Measurements from ENCODE around the gene MIDN.
"Not testable (repeated sequence)": the region's sequence is repeated elsewhere in the genome, so short reads cannot be mapped to it uniquely, and the experiment has no call there.

Gene MIDN

DNA sequence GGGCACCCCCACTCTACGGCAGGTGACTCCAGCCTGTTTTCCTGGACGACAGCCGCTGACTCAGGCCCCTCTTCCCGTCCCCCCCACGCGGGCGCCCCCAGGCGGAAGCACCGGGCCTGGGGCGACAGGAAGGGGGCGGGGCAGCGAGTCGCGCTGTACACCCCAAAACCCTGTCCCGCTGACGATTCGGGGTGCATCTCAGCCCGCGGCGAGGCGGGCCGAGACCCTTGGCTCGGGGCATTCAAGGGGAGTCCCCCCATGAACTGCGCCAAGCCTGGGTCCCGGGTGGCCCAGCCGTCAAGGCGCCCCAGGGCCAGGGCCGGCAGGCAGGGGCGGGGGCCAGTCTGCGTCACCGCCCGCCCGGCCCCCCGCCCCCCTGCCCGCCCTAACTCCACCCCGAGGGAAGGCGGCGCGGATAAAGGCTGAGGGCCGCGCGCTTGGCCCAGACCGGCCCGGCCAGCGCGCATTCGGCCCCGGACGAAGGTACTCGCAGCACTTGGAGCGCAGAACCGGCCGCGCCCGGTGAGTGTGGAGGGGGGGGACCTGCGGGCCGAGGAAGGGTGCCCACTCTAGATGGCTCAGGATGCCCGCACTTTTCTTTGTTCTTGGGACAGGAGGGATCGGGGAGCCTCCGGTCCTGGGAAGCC lies at the start of gene MIDN:
MIDN (plus strand) TSS at position 445 of the 647 bp plus-strand sequence. CDS start 1,714 bp downstream, outside the sequence.
- peak; percentile 49 for DNase-seq

DNA sequence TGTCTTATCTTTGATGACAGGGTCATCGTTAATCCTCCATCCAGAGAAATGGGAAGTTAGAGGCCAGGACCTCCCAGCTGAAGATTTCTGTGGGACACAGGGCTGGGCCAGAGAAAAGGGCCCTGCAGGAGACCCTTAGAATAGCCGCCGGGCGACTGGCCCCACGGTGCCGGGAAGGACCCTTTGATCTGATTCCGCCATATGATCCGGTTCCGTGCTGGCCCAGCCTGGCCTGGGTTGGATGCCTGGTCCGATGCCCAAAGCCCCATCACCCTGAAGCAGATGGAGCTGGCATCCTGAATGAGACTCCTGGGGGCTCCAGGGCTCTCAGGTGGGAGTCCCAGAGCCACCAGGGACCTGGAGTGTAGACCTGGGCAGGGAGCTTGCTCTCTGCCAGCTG lies 48.9 kb upstream of the MIDN start:
- DNase-seq = no peak

DNA sequence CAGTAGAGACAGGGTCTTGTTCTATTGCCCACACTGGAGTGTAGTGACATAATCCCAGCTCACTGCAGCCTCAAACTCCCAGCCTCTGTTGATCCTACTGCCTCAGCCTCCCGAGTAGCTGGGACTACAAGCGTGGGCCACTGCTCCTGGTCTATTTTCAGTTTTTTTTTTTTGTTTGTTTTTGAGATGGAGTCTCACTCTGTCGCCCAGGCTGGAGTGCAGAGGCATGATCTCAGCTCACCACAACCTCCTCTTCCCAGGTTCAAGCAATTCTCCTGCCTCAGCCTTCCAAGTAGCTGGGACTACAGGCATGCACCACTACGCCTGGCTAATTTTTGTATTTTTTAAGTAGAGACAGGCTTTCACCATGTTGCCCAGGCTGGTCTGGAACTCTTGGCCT lies 47.8 kb upstream of the MIDN start:
- DNase-seq = not testable (repeated sequence)

DNA sequence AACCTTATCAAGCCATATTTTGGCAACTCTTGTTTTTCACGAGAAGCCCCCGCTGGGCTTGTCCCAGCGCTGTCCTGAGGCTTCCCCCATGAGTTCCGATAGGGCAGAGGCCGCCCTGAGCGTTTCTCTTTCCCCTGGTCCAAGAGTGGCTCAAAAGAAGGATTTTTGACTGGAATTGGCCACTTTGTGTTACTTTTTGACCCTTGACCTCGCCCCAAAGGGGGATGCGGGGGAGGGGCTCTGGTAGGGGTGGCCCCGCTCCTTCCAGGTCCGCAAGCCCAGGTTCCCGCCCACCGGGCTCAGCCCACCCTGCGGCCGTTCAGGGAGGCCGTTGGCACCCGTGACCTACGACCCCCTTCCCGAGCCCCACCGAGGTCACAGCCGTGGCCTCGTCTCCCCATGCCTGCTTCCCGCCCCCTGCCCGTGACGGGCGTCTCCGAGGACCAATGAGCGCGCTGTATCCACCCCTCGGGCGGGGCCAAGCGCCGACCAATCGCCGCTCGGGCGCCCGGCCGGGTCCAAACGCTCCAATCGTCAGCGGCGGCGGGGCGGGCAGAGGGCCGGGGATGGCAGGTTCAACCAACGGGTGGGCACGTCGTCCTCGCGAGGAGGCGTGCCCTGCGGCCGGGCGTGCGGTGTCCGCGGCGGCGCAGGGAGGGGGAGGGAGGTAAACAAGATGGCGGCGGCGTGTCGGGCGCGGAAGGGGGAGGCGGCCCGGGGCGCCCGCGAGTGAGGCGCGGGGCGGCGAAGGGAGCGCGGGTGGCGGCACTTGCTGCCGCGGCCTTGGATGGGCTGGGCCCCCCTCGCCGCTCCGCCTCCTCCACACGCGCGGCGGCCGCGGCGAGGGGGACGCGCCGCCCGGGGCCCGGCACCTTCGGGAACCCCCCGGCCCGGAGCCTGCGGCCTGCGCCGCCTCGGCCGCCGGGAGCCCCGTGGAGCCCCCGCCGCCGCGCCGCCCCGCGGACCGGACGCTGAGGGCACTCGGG lies 43.0 kb upstream of the MIDN start, which contains the start of gene STK11:
STK11 (plus strand) TSS at position 665 of the 986 bp plus-strand sequence. CDS start 1,136 bp downstream, outside the sequence.
- DNase-seq = peak; percentile 82

DNA sequence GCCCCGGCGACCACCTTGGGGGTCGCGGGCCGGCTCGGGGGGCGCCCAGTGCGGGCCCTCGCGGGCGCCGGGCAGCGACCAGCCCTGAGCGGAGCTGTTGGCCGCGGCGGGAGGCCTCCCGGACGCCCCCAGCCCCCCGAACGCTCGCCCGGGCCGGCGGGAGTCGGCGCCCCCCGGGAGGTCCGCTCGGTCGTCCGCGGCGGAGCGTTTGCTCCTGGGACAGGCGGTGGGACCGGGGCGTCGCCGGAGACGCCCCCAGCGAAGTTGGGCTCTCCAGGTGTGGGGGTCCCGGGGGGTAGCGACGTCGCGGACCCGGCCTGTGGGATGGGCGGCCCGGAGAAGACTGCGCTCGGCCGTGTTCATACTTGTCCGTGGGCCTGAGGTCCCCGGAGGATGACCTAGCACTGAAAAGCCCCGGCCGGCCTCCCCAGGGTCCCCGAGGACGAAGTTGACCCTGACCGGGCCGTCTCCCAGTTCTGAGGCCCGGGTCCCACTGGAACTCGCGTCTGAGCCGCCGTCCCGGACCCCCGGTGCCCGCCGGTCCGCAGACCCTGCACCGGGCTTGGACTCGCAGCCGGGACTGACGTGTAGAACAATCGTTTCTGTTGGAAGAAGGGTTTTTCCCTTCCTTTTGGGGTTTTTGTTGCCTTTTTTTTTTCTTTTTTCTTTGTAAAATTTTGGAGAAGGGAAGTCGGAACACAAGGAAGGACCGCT lies 42.1 kb upstream of the MIDN start:
- no peak for DNase-seq

DNA sequence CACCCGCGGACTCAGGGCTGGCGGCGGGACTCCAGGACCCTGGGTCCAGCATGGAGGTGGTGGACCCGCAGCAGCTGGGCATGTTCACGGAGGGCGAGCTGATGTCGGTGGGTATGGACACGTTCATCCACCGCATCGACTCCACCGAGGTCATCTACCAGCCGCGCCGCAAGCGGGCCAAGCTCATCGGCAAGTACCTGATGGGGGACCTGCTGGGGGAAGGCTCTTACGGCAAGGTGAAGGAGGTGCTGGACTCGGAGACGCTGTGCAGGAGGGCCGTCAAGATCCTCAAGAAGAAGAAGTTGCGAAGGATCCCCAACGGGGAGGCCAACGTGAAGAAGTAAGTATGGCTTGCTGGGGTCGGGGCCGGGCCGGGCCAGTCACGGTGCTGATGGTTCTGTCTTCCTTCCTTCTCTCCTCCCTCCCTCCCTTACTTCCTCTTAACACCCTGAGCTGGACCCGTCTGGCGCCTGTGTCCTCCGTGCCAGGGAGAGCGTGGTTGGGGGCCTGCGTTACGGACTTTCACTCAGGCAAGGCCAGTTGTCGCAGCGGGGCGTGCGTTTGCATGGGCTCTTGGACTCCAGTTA lies 41.4 kb upstream of the MIDN start:
- no peak for DNase-seq

DNA sequence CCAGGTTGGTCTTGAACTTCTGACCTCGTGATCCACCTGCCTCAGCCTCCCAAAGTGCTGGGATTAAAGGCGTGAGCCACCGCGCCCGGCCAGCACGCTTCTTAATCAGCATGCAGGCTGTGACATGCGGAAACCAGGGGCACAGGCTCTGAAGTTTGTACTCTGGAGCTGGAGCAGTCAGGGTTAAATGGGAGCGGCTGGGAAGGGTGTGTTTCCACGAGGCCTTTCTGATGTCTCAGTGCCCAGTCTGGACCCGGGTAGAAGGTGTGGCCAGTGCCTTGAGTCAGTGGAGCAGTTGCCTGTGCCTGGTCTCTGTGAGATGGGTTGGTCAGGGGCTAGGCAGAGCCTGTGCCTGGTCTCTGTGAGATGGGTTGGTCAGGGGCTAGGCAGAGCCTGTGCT lies 39.6 kb upstream of the MIDN start:
- not testable (repeated sequence) for DNase-seq

DNA sequence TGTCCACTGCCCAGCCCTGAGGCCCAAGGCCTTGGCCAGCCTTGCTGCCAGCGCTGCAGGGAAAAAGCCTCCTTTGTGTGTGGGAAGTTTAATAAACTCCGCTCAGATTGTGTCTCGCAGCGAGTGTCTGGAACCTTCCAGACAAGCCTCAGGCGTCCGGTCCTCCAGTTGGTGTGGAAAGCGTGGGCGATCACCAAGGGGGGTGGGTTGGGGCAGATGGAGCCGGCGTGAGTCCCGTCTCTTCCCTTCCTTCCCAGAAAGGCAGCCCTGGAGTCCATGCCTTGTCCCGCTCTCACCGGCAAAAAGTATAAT lies 38.2 kb upstream of the MIDN start:
- DNase-seq = no peak

DNA sequence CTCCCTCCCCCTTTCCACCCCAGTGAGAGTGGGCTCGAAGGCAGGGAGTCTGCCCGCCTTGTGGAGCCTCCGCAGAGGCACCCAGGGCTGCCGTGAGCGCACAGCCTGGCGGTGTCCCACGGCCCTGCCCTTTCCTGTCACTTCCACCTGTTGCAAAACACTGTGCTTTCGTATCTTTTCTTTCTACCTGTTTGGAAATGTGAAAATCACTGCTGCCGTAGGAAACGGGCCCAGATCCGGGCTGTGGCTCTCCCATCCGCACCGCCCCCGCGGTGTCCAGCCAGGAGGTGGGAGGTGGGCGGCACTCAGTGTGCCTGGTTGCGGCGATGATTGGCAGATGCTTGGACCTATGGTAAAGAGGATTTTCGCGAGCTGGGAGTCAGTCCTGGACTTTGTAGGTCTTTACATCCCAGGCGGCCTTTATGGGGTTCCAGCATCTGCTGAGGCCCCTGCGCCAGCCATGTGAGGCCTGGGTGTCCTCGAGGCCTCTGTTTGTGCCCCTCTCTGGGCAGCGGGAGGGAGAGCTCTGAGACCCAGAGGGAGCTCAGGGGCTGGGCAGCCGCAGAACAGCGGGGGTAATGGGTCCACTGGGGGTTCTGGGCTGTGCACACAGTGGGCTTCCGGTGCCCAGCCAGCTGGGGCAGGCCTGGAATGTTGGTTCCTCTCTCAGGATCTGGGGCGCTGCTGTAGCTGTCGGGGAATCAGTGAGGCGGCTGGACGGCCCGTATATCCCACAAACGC lies 36.7 kb upstream of the MIDN start:
- DNase-seq = no peak

DNA sequence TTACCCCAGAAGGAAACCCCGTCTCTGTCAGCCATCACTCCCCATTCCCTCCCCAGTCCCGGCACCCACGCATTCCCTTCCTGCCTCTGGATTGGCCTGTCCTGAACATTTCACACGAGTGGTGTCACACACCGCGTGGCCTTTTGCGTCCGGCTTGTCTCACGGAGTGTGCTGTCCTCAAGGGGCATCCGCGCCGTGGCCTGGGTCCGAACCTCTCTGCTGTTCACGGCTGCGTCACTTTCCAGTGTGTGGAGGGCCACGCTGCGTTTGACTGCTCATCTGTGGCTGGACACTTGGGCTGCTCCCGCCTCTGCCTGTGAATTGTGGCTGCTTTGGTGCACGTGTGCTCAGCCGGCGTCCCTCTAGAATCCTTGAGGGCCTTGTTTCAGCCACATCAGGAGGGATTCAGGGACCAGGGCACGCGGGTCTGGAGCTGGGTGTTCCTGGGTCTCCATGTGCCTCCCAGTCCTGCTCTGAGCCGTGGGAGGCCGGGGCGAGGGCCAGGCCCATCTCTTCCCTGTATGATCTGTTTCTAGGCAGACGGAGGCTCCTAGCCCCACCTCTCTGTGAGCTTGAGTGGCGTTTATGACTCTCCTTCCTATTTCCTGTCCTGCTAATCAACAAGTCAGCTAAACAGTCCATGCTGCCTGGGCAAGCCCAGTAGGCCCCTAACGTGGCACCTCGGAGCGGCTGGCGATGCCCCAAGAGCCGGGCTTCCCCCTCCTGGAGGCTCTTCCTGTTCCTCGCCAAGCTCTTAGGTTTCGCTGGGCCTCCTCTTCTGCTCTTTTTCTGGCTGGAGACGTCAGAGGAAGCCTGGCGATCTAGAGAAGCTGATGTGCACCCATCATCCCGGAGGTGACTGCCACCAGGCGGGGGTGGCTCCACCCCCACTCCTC lies 34.7 kb upstream of the MIDN start:
- no peak for DNase-seq

DNA sequence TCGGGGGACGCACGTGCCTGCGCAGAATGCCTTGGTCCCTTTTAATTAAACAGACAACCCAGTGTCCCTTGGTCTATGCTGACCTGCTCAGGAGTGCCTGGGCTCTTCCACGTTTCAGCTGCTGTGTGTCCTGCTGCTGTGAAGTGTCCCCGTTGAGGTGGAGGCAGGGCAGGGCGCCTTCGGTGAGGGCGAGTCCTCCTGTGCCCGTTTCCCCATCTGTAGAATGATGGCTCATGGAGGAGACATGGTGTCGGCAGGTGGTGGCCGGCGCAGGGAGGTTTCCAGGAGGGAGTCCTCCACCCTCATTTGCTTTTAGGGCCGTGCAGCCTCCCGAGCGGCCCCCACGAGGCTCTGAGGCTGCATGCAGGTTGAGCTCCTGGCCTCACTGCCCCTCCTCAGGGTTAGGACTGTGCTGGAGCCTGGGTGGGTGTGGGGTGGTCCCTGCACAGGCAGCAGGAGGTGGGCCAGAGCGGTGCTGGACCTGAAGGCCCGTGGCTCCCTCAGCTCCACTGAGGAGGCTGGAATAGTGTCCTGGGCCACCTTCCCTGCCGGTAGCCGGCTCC lies 34.0 kb upstream of the MIDN start:
- no peak for DNase-seq

DNA sequence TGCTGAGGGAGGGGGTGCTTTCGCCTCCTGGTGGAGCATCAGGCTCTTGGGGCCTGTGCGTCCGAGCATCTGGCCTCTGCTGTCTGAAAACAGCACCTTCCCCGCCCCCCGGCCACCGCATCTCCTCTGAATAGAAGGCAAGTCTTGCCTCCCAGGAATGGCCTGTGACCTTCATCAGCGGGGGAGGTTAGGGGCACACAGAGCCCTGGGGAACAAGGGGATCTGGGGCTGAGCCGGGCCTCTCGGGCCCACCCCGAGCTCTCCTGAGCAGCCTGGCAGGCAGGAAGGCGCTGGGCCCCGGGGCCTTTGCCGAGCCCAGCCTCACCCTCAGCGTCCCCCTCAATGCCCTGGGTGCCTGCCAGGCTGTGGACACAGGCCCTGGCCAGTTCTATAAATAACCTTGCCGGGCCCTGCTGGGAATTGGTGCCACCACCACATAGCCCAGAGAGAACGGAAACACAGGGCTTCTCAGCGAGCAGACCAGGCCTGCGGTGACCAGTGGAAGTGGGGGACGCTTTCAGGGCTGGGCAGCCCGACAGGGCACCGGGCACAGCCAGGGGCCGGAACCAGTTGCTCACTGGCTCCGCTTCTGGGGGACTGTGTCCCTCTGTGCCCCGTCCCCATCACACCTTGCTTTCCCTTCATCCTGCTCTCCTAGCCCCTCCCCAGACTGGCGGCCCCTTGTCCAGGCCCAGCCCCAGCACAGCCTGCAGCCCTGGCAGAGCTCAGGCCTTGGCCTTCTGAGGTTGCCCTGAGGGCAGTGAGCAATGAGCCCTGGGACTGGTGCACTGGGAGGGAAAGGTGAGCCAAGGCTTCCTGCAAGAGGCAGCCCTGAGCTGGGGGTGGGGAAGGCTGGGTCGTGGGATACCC lies 33.3 kb upstream of the MIDN start:
- no peak for DNase-seq

DNA sequence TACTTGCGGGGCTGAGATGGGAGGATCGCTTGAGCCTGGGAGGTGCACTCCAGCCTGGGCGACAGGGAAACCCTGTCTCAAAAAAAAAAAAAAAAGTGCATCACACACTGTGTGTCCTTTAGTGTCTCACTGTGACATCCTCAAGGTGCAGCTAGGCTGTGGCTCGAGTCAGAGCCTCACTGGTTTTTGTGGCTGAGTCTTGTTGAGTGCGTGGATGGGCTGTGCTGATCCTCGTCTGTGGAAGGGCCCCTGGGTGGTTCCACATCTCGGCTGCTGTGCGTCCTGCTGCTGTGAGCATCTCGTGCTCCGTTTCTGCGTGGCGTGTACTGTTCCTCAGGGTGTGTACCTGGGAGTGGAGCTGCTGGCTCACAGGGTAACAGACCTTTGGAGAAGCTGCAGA lies 31.6 kb upstream of the MIDN start:
- no peak for DNase-seq

DNA sequence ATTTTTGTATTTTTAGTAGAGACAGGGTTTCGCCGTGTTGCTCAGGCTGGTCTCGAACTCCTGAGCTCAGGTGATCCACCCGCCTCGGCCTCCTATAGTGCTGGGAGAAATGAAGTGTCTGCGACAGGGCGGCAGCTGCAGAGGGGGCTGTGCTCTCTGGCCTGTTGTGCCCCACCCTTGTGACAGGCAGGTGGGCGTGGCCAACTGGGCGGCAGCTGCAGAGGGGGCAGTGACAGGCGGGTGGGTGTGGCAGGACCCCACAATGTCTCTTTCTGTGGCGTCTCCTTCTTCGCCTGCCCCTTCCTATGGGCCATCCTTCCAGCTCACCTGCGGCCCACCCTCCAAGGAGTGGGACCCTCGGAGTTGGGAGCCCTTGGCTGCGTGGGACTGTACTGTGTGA lies 31.0 kb upstream of the MIDN start:
- DNase-seq = no peak

DNA sequence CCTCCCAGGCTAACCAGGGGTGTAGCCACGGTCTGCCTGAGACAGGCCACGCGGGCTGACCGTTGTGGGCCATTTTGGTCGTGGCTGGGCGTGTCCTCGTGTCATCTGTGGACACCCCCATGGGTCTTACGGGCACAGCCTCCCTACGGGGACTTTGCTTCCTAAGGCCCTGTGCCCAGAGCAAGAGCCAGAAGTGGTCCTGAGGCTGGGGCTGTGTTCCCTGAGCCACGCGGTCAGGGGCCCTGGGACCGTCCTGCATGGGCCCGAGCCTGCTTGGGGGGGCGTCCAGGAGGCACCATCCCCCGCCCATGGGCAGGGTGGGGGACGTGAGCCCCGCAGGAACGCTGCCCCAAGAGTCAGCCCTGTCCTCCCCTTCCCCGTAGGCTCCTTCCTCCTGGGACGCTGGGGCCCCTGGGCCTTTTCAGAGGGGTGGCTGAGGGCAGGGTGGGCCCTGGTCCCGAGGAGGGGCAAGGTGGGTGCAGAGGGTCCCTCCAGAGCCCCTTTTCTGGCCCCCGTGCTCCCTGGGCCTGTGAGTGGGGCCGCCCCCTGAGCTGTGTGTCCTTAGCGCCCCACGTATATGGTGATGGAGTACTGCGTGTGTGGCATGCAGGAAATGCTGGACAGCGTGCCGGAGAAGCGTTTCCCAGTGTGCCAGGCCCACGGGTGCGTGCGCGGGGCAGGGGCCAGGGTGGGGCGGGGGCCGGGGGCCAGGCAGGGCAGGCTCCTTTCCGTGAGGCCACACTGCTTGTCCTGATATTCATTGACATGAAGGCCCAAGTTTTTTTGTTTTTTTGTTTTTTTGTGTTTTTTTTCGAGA lies 29.4 kb upstream of the MIDN start:
- no peak for DNase-seq

DNA sequence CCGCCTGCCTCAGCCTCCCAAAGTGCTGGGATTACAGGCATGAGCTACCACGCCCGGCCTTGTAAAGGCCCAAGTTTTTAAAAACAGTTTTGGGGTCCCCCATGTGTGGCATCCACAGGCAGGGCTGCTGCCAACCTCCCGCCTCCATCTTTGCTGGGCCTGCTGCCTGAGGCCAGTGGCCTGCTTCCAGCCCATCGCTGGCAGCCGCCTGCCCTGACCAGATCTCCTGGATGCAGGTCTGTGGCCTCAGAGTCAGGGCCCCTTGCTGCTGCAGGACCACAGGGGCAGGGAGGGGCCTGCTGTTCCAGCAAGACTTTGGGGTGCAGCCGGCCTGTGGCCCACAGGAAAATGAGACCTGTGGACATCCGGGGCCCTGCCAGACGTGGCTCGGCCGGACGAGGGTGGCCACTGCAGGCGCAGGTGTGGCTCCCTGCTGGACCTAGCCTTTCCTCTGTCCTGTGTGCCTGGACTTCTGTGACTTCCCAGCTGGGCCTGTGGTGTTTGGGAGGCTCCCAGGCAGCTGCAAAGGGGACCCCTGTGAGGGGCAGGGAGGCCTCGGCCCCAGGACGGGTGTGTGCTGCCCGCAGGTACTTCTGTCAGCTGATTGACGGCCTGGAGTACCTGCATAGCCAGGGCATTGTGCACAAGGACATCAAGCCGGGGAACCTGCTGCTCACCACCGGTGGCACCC lies 28.5 kb upstream of the MIDN start:
- no peak for DNase-seq

DNA sequence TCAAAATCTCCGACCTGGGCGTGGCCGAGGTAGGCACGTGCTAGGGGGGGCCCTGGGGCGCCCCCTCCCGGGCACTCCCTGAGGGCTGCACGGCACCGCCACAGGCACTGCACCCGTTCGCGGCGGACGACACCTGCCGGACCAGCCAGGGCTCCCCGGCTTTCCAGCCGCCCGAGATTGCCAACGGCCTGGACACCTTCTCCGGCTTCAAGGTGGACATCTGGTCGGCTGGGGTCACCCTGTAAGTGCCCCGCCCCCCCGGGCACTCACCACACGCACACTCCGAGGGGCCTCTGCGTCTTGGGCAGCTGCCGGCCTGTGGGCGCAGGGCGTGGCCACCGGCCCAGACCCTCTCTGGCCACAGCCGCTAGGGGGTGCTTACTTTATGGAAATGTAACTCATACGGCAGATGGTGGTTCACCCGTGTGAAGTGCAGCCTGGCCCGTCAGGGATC lies 27.9 kb upstream of the MIDN start:
- no peak for DNase-seq
